ENCODE data around the gene MUC4. TPM values are rescaled to one million over a fixed set of nuclear protein-coding genes. Genes with fewer than 3 reads are reported as not detected.
"Not testable (repeated sequence)": the region's sequence is repeated elsewhere in the genome, so short reads cannot be mapped to it uniquely, and the experiment has no call there.

MUC4 gene
- polyA plus RNA-seq, 4 donors, result 0.62 to 2.8 (median 0.82) TPM

DNA sequence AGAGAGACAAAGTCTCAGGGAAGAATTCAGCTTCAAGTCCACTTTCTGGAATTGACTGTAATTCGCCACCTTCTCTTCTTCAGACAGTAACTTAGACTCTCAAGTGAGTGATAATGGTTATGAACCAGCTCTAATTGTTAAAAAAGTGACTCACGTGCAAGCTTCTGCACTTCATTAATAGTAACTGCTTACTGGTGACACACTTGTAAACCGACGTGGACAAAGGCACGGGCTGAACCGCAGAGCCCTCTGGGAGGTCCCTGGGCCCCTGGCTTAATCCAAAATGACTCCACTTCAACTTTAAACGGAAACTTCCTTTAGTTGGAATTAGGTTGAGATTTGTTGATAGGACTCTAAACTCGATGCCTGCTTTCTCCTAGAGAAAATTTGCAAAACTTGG, 17.0 kb downstream of the MUC4 start:
- DNase-seq (ENCODE audit: low read depth in 4 of 4, low spot score in 3 of 4), result no peak

DNA sequence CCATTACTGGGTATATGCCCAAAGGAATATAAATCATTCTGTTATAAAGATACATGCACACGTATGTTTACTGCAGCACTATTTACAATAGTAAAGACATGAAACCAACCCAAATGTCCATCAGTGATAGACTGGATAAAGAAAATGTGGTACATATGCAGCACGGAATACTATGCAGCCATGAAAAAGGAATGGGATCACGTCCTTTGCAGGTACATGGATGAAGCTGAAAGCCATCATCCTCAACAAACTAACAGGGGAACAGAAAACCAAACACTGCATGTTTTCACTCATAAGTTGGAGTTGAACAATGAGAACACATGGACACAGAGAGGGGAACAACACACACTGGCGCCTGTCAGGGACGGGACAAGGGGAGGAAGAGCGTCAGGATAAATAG, 19.1 kb downstream of the MUC4 start:
- not testable (repeated sequence) for DNase-seq (ENCODE audit: low read depth in 4 of 4, low spot score in 3 of 4)

DNA sequence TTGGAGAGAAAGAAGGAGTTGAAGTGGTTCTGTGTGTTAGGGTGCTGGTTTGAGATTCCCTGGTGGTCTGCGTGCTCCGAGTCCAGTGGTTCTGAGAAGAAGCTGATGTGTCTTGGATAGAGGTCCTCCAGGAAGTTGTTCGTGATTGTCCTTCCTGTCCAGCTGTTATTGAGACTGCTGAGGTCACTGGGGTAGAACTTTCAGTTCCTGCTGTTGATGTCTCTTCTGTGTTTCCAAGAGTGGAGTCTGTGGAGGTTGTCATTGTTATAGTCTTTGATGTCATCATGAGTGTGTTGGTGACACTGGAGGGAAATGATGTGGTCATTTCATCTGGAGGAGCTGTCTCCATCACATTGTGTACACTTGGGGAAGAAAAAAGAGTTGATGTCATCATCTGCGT, 20.8 kb downstream of the MUC4 start:
- no peak for DNase-seq (ENCODE audit: low read depth in 4 of 4, low spot score in 3 of 4)

DNA sequence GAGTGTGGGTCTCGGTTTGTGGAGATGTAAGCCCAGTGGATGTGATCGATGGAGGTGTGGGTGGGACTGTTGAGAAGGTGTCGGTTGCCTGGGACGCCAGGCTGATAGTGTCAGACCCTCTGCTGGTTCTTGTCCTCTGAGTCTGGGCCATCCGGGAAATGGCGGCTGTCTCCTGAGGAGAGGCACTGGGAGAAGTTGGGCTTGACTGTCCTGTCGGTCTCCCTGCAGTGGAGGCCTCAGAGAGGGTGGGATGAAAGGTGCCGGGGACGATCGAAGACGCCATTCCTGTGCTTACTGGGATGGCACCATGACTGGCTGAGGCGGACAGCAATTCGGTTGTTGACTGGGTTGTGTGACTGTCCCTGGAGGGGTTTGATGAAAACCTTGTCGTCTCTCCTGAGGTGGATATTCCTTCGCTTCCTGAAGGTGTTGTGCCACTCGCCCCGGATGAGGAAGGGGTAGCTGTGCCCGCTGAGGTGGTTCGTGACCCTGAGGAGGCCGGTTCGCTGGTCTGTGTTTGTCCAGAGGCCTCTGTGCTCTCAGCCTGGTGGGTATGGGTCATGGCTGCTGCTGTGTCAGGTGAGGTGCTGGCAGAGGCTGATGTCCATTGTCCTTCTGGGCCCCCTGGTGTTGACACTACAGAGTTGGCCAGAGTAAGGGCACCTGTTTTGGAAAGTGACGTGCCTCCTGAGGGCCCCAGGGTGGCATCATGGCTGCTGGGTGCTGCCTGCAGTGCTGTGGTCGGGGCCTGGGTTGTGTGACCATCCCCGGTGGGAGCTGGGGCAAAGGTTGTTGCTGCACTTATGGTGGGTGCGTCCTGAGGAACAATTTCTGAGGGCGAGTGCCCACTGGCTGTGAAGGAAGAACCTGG, 22.8 kb downstream of the MUC4 start:
- DNase-seq (ENCODE audit: low read depth in 4 of 4, low spot score in 3 of 4), result no peak

DNA sequence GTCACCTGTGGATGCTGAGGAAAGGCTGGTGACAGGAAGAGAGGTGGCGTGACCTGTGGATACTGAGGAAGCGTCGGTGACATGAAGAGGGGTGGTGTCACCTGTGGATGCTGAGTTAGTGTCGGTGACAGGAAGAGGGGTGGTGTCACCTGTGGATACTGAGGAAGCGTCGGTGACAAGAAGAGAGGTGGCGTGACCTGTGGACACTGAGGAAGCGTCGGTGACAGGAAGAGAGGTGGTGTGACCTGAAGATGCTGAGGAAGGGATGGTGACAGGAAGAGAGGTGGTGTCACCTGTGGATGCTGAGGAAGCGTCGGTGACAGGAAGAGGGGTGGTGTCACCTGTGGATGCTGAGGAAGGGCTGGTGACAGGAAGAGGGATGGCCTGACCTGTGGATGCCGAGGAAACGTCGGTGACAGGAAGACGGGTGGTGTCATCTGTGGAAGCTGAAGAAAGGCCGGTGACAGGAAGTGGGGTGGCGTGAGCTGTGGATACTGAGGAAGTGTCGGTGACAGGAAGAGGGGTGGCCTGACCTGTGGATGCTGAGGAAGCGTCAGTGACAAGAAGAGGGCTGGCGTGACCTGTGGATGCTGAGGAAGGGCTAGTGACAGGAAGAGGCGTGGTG, 25.8 kb downstream of the MUC4 start:
- not testable (repeated sequence) for DNase-seq (ENCODE audit: low read depth in 4 of 4, low spot score in 3 of 4)

GRCh38 chr3:195784031-195784430, 27.7 kb downstream of the MUC4 start:
- DNase-seq (ENCODE audit: low read depth in 4 of 4, low spot score in 3 of 4), result not testable (repeated sequence)

GRCh38 chr3:195781236-195781635, 30.5 kb downstream of the MUC4 start:
- DNase-seq (ENCODE audit: low read depth in 4 of 4, low spot score in 3 of 4), result not testable (repeated sequence)

DNA sequence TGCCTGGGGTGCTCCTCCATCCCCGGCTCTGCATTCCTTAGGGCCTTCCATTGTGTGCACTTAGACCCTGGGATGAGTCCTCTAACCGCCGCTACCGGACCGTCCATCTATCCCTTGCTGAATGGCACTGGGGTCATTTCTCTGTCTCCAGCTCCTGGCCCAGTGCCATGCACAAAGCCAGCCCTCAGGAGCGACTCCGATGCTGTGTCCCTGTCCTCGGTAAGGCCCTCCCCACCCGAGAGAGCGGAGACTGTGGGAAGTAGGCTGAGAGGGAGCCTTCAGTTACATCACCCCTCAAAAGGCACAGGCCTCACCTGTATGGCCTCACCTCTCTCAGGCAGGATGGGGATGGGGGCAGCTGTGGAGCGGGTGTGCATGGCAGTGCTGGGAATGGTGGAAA, 33.8 kb downstream of the MUC4 start:
- DNase-seq (ENCODE audit: low read depth in 4 of 4, low spot score in 3 of 4), result no peak

- DNase-seq (ENCODE audit: low read depth in 4 of 4, low spot score in 3 of 4), result no peak
Observed at GRCh38 chr3:195774917-195775316, 36.8 kb downstream of the MUC4 start.

DNA sequence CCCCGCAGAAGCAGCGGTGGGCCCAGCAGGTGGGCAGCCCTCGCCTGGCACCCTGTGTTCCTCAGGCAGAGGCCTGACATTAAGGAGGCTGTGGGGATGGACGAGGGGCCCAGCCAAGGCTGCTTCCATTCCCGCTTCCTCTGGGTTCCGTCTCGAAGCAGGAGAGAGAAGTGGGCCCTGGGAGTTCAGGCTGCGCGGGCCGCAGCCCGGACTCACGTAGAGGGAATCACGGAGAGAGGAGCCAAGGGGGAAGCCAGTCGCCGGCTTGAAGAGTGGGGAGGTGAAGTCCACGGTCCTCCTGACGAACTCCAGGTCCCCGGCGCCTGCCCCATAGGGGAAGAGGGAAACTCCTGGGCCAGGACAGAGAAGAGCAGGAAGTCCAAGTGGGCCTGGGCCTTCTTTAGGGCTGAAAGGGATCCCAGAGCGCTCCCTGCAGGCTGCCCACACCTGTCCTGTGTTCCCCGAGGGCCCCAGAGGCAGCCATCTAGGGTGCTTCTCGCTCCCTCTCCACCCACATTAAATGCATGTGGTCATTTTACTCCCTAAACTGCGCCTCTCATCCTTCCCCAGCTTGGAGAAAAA, 37.7 kb downstream of the MUC4 start:
- no peak for DNase-seq (ENCODE audit: low read depth in 4 of 4, low spot score in 3 of 4)

DNA sequence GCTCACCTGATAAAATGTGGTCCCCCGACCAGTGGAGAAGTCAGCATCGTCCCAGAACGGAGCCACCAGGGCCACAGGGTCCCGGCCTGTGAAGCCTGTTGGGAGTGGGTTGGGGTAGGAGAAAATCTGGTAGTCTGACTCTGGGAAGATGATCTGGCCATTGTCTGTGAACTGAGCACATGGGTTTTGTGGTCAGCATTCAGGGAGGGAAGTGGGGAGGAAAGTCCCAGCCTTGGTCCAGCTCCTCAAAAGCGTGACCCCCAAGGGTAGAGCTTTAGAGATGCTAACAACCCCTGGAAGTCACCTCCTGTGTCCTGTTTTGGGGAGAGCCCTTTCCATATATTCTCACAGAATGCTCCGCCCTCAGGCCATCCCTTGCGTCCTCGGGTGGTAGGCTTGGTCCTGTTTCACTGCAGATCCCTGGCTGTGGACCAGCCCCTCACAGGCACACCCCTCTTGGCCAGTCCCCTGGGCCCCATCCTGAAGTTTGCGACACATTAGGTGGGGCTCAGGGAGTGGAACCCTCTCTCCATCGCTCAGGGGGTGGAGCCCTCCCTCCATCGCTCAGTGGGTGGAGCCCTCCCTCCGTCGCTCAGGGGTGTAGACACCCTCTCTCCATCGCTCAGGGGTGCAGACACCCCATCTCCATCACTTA, 40.0 kb downstream of the MUC4 start:
- DNase-seq (ENCODE audit: low read depth in 4 of 4, low spot score in 3 of 4), result no peak

- DNase-seq (ENCODE audit: low read depth in 4 of 4, low spot score in 3 of 4), result not testable (repeated sequence)
Observed at GRCh38 chr3:195770841-195771645, 40.7 kb downstream of the MUC4 start.

- no peak for DNase-seq (ENCODE audit: low read depth in 4 of 4, low spot score in 3 of 4)
Observed at GRCh38 chr3:195770081-195770840, 41.5 kb downstream of the MUC4 start.

DNA sequence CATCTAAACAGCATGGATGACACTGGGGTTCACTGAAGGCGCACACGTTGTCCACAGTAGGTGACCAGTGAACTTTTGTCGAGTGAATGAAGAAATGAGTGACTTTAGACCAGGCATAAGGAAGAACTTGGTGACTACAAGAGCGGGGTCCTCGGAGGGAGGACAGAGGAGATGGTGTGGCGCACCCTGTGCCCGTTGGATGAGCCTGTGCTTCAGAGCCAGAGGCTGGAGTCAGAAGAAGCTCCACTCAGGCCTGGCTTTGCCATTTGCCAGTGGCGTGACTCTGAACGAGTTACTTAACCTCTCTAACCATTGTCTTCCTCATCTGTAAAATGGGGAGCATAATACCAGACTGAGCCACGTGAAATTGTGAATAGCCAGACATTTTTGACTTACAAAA, 42.2 kb downstream of the MUC4 start:
- DNase-seq (ENCODE audit: low read depth in 4 of 4, low spot score in 3 of 4), result no peak

GRCh38 chr3:195768831-195769303, 42.9 kb downstream of the MUC4 start:
- no peak for DNase-seq (ENCODE audit: low read depth in 4 of 4, low spot score in 3 of 4)

DNA sequence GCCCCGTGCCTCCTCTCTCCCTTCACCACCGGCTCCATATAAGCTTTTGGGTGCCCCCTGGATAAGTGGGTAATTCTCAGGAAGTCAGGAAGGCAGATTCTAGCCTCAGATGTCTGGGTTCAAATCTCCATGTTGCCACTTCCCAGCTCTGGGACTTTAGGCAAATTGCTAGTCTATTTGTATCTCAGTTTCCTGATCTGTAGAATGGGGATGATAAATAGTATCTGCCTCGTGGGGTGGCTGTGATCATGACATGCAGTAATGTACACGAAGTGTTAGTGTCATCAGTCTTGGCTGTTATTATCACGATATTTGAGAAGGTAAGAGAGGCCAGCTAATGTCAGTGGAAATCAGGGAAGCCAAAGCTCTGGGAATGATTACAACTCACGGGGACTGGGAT, 43.3 kb downstream of the MUC4 start:
- DNase-seq (ENCODE audit: low read depth in 4 of 4, low spot score in 3 of 4), result no peak

DNA sequence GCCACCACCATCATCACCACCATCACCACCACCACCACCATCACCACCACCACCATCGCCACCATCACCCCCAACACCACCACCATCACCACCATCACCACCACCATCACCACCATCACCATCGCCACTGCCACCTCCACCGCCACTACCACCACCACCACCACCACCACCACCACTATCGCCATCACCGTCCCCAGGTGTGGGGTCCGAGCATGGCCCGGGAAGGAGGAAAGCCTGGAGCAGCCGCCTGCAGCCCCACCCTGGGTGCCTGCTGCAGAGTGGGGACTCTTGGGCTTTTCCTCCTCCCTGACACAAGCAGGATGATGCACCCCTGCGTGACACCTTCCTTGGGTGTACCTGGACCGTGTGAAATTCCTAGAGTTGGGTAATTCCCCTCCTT, 43.9 kb downstream of the MUC4 start:
- no peak for DNase-seq (ENCODE audit: low read depth in 4 of 4, low spot score in 3 of 4)

DNA sequence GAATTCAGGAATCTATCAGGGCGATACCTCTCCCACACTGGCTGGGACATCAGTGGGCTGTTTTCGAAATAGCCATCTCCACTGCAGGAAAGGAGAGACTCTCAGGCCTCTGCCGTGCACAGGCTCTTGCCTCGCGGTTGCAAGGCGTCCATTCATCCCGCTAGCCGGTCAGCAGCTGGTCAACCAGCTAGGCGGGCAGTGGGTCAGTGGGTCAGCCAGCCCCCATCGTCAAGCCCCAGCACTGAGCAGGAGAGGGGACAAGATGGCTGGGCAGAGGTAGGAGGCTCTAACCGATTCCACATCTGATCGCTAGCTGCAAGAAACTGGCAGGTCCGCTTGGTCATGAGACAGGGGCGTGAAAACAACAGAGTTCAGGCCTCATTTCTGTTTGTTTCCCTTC, 45.1 kb downstream of the MUC4 start:
- DNase-seq (ENCODE audit: low read depth in 4 of 4, low spot score in 3 of 4), result no peak

DNA sequence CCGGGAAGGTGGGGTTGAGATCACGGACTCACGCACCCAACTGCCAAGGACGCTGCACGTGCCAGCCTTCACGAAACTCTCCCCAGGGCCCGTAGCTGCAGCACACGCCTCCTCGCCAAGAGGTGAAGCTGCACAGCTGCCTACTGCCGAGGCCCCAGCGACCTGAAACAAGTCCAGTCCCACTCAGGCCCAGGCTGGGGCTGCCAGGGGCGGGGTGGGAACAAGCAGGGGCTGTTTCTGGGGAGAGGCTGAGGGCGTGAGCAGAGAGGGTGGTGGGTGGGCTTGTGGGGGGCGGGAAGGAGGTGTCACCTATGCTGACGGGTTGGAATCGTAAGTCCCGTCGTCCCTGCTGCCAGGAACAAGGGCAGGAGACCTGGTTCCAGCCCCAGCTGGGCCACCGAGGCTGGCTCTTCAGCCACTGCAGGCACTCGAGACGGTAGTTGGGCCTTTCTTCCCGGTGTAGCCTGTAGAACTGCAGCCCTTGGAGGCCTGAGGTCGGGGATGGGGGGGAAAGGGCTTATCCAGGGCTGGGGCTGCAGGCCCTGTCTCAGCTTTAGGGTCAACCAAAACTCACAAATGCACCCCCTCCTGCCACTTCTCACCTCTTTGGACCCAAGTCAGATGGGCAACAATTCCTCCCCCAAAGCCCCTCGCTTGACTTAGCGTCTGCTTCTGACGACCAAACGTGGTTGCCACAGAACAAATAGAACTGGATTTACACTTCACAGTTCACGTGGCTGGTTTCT, 46.6 kb downstream of the MUC4 start:
- DNase-seq (ENCODE audit: low read depth in 4 of 4, low spot score in 3 of 4), result no peak

Data from left renal pelvis (tissue), 4 donors.